Neural cell (in vitro differentiated cells): ENCODE data around the gene RRBP1. TPM values are rescaled to one million over a fixed set of nuclear protein-coding genes. Genes with fewer than 3 reads are reported as not detected.
A peak's percentile ranks its signal among the peaks of the same experiment; 100 is the strongest.

Experiments used
- H2AFZ ChIP-seq: fragments of 200-600, 300-800 bp; sonication (generic), shearing (Covaris generic); 2 replicates; pipeline ENCODE4 v1.6.0; 2014; ENCODE audit warnings: low read depth, mild to moderate bottlenecking, antibody characterized with exemption, low read length, moderate library complexity
- H3F3A ChIP-seq: fragments of 200-600 bp; shearing (Covaris generic); 2 replicates; pipeline ENCODE4 v1.6.1; 2016; ENCODE audit warnings: mild to moderate bottlenecking, moderate library complexity, mixed read lengths, antibody characterized with exemption, low read length; ENCODE audit not compliant: insufficient read depth, poor library complexity, severe bottlenecking
- H3K27ac ChIP-seq: fragments of 200-600, 300-800 bp; sonication (generic), shearing (Covaris generic); 2 replicates; pipeline ENCODE4 v1.5.1; 2014; ENCODE audit warnings: mild to moderate bottlenecking, low read length, moderate library complexity
- H3K27me3 ChIP-seq: fragments of 300-800, 200-600 bp; sonication (generic), shearing (Covaris generic); 2 replicates; pipeline ENCODE4 v1.6.0; 2014; ENCODE audit warnings: mild to moderate bottlenecking, low read depth, low read length, moderate library complexity; ENCODE audit not compliant: insufficient read depth
- H3K36me3 ChIP-seq: fragments of 300-800, 200-600 bp; sonication (generic), shearing (Covaris generic); 2 replicates; pipeline ENCODE4 v1.5.1; 2014; ENCODE audit warnings: mild to moderate bottlenecking, antibody characterized with exemption, low read length, moderate library complexity; ENCODE audit not compliant: insufficient read depth
- H3K4me2 ChIP-seq: fragments of 300-800, 200-600 bp; sonication (generic), shearing (Covaris generic); 2 replicates; pipeline ENCODE4 v1.6.0; 2014; ENCODE audit warnings: mild to moderate bottlenecking, low read length
- H3K4me3 ChIP-seq: fragments of 300-800, 200-600 bp; sonication (generic), shearing (Covaris generic); 2 replicates; pipeline ENCODE4 v1.5.1; 2014; ENCODE audit warnings: mild to moderate bottlenecking, low read length, moderate library complexity
- H3K79me2 ChIP-seq: fragments of 200-600 bp; shearing (Covaris generic); replicated peaks from 2 replicates; pipeline ENCODE4 v1.6.0; 2014; ENCODE audit warnings: mild to moderate bottlenecking, low read length, moderate library complexity; ENCODE audit not compliant: insufficient read depth
- H3K9ac ChIP-seq: fragments of 300-800, 200-600 bp; sonication (generic), shearing (Covaris generic); 2 replicates; pipeline ENCODE4 v1.6.1; 2016; ENCODE audit warnings: mild to moderate bottlenecking, low read length, mixed read lengths
- H3K9me2 ChIP-seq: fragments of 200-600 bp; shearing (Covaris generic); 2 replicates; pipeline ENCODE4 v1.6.1; 2016; ENCODE audit warnings: mild to moderate bottlenecking, low read length, mixed read lengths; ENCODE audit not compliant: insufficient read depth
- H3K9me3 ChIP-seq: fragments of 200-600, 300-800 bp; sonication (generic), shearing (Covaris generic); 2 replicates; pipeline ENCODE4 v1.6.1; 2016; ENCODE audit warnings: mild to moderate bottlenecking, mixed run types, low read length, moderate library complexity, mixed read lengths
- H4K20me1 ChIP-seq: fragments of 200-600 bp; shearing (Covaris generic); 2 replicates; pipeline ENCODE4 v1.6.1; 2016; ENCODE audit warnings: mild to moderate bottlenecking, mixed run types; ENCODE audit not compliant: insufficient read depth
- EP300 ChIP-seq: fragments of 450-650 bp; conservative IDR thresholded peaks from 2 replicates; pipeline ENCODE4 v1.6.1; 2014; ENCODE audit warnings: antibody characterized with exemption, mild to moderate bottlenecking, moderate library complexity; ENCODE audit not compliant: poor library complexity, severe bottlenecking
- EZH2 ChIP-seq: fragments of 200-600, 300-800 bp; shearing (Covaris generic), sonication (generic); IDR thresholded peaks from 2 replicates; pipeline ENCODE4 v1.6.1; 2014; ENCODE audit warnings: antibody characterized with exemption, low read length, borderline replicate concordance, mild to moderate bottlenecking; ENCODE audit not compliant: insufficient read depth, poor library complexity, severe bottlenecking
- MXI1 ChIP-seq: fragments of 450-650 bp; conservative IDR thresholded peaks from 2 replicates; pipeline ENCODE4 v1.6.1; 2014; ENCODE audit warnings: antibody characterized with exemption, mild to moderate bottlenecking; ENCODE audit not compliant: poor library complexity, severe bottlenecking
- POLR2AphosphoS5 ChIP-seq: IDR thresholded peaks from 2 replicates; pipeline ENCODE4 v1.6.1; 2012
- RAD21 ChIP-seq: fragments of 450-650 bp; conservative IDR thresholded peaks from 2 replicates; pipeline ENCODE4 v1.6.1; 2014; ENCODE audit warnings: antibody characterized with exemption, mild to moderate bottlenecking, moderate library complexity
- SMC3 ChIP-seq: fragments of 450-650 bp; conservative IDR thresholded peaks from 2 replicates; pipeline ENCODE4 v1.6.1; 2014; ENCODE audit warnings: antibody characterized with exemption, mild to moderate bottlenecking, moderate library complexity; ENCODE audit not compliant: poor library complexity
- TAF1 ChIP-seq: IDR thresholded peaks from 2 replicates; pipeline ENCODE4 v1.6.1; 2012; ENCODE audit warnings: low read depth
- polyA plus RNA-seq: library from polyadenylated mRNA; depleted of rRNA; stranded (reverse); fragments of >200 nt; gene quantifications from 2 replicates; pipeline ENCODE4 v1.2.3, GENCODE V29; 2014
- TF ChIP-seq, protein P1 (sequence below): fragments of 450-650 bp; IDR thresholded peaks from 2 replicates; pipeline ENCODE4 v1.5.1; 2014; ENCODE audit warnings: antibody characterized with exemption, mild to moderate bottlenecking, moderate library complexity; ENCODE audit not compliant: poor library complexity, severe bottlenecking
- TF ChIP-seq, protein P2 (sequence below): IDR thresholded peaks from 2 replicates; pipeline ENCODE4 v1.6.1; 2012; ENCODE audit warnings: borderline replicate concordance

The RRBP1 gene
- polyA plus RNA-seq, 1 donor from 2014 or later = 2.2 TPM

DNA sequence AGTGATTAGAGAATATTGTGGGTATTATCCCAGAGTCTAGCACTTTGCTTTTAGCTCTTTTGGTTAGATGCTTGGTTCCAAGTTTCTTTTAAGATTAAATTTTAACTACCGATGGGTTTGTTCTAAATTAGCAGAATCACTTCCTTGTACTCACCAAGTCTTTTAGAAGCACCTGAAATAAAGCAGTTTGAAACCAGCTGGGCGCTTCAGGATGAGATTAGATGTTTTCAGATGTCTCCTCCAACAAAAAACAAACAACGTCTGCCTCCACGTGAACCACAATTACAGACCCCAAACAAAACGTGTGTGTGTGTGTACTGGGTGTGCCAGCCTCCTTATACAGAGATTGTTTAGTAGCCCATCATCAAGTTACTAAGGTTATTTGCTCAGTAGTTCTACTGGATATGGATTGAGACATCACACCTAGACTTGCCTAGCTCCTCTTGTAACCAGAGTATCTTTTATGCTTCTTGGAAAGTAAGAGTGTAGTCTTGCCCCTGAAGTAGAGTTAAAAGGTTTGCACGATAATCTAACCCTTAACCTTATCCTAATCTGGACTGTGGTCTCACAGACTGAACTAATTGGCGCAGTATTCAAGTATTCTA, 109.9 kb downstream of the RRBP1 start:
- Histone ChIP-seq H3K27ac (no peak overlapping the region), H3K9ac (peak overlapping the region; percentile 18), H4K20me1 (peaks cover 18% of the 10 kb centered on the region)

DNA sequence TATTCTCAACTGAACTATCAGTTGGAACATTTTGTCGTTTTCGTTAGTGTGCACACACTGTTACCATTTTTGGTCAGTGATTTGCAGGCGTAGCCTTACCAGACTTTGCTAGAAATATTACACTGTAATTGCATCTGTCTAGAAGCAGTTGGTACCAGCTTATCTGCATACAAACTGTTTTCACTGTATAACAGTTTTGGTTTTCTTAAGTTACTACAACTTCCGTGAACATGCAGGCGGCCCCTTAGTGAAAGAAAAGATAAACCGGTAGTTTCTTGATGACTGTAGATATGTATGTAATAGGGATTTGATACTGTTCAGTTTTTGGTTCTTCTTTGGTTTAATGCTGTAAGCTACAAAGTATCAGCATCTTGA, 110.9 kb downstream of the RRBP1 start:
- Histone ChIP-seq H3K4me3 (peak overlapping the region; percentile 100), H3K4me2 (peak overlapping the region; percentile 99), H3K9ac (peak overlapping the region; percentile 99), H3F3A (peaks cover 4% of the 10 kb centered on the region), H2AFZ (no peak overlapping the region), H3K36me3 (no peaks in the 10 kb centered on the region), H3K27me3 (peaks cover 3% of the 10 kb centered on the region), H4K20me1 (peaks cover 18% of the 10 kb centered on the region), H3K79me2 (peaks cover 54% of the 10 kb centered on the region), H3K27ac (peak overlapping the region; percentile 96), H3K9me3 (no peaks in the 10 kb centered on the region), H3K9me2 (no peaks in the 10 kb centered on the region)
- TF ChIP-seq POLR2AphosphoS5 = no peak
- TF ChIP-seq EP300 = no peak
- TF ChIP-seq TAF1 = no peak
- no peak for TF ChIP-seq SMC3
- TF ChIP-seq, protein P1, sequence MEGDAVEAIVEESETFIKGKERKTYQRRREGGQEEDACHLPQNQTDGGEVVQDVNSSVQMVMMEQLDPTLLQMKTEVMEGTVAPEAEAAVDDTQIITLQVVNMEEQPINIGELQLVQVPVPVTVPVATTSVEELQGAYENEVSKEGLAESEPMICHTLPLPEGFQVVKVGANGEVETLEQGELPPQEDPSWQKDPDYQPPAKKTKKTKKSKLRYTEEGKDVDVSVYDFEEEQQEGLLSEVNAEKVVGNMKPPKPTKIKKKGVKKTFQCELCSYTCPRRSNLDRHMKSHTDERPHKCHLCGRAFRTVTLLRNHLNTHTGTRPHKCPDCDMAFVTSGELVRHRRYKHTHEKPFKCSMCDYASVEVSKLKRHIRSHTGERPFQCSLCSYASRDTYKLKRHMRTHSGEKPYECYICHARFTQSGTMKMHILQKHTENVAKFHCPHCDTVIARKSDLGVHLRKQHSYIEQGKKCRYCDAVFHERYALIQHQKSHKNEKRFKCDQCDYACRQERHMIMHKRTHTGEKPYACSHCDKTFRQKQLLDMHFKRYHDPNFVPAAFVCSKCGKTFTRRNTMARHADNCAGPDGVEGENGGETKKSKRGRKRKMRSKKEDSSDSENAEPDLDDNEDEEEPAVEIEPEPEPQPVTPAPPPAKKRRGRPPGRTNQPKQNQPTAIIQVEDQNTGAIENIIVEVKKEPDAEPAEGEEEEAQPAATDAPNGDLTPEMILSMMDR = no peak
- TF ChIP-seq RAD21 = no peak
- no peak for TF ChIP-seq EZH2
- no peak for TF ChIP-seq MXI1
- TF ChIP-seq, protein P2, sequence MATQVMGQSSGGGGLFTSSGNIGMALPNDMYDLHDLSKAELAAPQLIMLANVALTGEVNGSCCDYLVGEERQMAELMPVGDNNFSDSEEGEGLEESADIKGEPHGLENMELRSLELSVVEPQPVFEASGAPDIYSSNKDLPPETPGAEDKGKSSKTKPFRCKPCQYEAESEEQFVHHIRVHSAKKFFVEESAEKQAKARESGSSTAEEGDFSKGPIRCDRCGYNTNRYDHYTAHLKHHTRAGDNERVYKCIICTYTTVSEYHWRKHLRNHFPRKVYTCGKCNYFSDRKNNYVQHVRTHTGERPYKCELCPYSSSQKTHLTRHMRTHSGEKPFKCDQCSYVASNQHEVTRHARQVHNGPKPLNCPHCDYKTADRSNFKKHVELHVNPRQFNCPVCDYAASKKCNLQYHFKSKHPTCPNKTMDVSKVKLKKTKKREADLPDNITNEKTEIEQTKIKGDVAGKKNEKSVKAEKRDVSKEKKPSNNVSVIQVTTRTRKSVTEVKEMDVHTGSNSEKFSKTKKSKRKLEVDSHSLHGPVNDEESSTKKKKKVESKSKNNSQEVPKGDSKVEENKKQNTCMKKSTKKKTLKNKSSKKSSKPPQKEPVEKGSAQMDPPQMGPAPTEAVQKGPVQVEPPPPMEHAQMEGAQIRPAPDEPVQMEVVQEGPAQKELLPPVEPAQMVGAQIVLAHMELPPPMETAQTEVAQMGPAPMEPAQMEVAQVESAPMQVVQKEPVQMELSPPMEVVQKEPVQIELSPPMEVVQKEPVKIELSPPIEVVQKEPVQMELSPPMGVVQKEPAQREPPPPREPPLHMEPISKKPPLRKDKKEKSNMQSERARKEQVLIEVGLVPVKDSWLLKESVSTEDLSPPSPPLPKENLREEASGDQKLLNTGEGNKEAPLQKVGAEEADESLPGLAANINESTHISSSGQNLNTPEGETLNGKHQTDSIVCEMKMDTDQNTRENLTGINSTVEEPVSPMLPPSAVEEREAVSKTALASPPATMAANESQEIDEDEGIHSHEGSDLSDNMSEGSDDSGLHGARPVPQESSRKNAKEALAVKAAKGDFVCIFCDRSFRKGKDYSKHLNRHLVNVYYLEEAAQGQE = no peak

More for the DNA sequence above, 109.9 kb downstream of the RRBP1 start:
- Histone ChIP-seq H3K4me2 (peak overlapping the region; percentile 99), H3K9me2 (no peaks in the 10 kb centered on the region), H3K9me3 (no peaks in the 10 kb centered on the region), H3K27me3 (peaks cover 3% of the 10 kb centered on the region), H3F3A (peaks cover 4% of the 10 kb centered on the region), H3K36me3 (no peaks in the 10 kb centered on the region), H2AFZ (no peak overlapping the region), H3K79me2 (peaks cover 64% of the 10 kb centered on the region), H3K4me3 (peak overlapping the region; percentile 100)
- TF ChIP-seq POLR2AphosphoS5 (no peak), MXI1 (no peak)
